GM12873 (cell line): ENCODE data around the gene ZNF3.

Experiments
- CTCF ChIP-seq: IDR thresholded peaks from 2 replicates; pipeline ENCODE4 v1.5.1; 2012; ENCODE audit warnings: low read depth, mild to moderate bottlenecking, moderate library complexity, low read length, control low read depth; ENCODE audit not compliant: insufficient read depth; ENCODE audit errors: missing control alignments

Gene ZNF3

GRCh38 chr7:100082978-100083377, 1.5 kb upstream of the ZNF3 start:
- no peak for TF ChIP-seq CTCF

DNA sequence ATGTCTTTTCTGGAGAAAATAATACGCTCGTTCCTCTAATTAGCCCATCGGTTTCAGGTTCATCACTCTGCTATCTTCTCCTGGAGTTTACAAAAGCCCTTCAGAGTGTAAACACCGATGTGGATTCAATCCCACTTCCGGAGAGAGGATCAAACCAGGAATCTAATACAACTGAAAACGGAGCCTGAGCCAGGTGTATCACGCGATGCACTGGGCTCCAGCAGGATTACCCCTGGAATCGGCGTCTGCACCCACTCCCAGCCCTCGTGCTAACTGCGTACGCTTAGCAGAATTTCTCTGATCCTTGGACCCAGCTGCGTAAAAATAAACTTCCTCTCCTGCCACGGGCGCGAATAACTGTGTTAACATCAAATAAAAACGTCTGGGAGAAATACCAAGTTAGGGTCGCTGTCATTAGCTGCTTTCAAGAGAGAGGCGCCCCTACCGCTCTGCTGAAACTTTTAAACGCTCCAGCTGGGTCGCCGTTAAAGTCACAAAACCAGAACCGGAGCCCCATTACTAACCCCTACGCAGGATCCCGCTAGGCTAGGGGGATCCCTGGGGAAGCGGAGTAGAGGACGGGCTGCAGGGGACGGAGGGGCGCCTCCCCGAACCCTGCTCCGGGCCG, 502 bp downstream of the ZNF3 start:
- TF ChIP-seq CTCF = no peak

- TF ChIP-seq CTCF = no peak
Measured at GRCh38 chr7:100079024-100079560, 2.4 kb downstream of the ZNF3 start.

- no peak for TF ChIP-seq CTCF
Measured at GRCh38 chr7:100077205-100077604, 4.3 kb downstream of the ZNF3 start.

- no peak for TF ChIP-seq CTCF
Measured at GRCh38 chr7:100075418-100075817, 6.1 kb downstream of the ZNF3 start.

DNA sequence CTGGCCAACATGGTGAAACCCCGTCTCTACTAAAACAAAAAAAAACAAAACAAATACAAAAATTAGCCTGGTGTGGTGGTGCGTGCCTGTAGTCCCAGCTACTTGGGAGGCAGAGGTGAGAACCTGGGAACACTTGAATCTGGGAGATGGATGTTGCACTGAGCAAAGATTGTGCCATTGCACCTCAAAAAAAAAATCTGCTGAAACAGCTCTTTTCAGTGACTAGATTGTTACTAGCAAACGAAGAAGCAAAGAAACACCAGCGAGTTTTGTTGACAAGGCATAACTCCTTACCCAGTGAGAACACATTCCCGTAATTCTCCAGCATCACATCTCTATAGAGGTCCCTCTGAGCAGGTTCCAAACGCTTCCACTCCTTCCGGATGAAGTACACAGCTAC, 6.7 kb downstream of the ZNF3 start:
- no peak for TF ChIP-seq CTCF

DNA sequence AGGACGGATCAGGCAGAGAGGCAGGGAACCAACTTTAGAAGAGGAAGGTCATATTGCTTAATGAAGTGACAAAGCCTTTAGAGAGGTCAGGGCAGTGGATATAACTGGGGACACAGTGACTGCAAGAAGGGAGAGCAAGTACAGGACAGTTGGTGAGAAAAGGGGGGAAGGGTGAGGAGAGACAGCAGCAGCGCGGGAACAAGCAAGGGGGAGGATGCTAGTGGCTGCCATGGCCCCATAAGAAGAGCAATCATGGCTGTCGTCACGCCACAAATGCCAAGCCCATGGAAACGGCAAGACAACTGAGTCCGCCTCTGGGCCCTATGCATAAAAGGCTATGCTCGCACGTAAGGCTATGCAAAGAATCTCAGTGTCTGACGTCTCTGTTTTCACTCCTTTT, 9.1 kb downstream of the ZNF3 start:
- TF ChIP-seq CTCF = no peak
